ENCODE measurements around the gene WDFY3.
"Not testable (repeated sequence)": the region's sequence is repeated elsewhere in the genome, so short reads cannot be mapped to it uniquely, and the experiment has no call there.

WDFY3 gene

DNA sequence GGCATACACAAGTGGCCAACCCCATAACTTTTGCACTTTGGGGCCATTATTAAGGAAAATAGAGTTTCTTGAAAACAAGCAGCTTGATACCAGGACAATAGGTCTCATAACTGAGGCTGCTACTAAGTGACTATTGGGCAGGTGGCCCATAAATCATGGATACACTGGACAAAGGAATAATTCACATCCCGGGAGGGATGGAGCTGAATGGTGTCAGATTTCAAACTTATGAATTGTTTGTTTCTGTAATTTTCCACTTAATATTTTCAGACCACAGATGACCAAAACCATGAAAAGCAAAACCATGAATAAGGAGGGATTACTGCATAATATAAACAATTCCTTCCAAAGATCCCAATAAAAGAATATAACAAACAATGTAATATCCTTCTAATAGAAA is 114.4 kb downstream of the WDFY3 start:
- DNase-seq (ENCODE audit: low read depth in 2 of 2), result no peak

DNA sequence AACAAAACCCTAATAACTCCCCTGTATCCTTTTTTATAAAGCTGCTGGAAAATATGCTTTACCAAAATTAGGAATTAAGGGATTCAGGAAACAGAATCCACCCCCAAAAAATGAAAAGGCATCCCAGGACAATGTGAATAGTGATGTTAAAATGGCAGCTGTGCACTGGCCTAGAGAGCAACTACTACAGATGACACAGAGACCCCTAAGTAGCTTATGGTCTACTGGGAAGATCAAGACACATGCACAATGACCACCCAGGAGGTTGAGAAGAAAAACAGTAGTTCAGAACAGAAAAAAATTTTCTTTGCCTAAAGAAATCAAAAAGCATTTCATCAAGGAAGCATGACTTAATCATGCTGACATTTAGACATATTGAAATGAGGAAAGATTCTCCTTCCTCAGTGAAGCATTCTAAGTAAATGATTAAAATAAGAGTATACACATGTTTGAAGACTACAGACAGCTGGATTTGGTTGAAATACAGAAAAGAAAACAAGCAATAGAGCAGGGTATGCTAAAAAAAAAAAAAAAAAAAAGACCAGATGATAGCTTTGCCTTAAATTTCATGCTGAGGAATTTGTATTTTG is 117.3 kb downstream of the WDFY3 start:
- no peak for DNase-seq (ENCODE audit: low read depth in 2 of 2)

DNA sequence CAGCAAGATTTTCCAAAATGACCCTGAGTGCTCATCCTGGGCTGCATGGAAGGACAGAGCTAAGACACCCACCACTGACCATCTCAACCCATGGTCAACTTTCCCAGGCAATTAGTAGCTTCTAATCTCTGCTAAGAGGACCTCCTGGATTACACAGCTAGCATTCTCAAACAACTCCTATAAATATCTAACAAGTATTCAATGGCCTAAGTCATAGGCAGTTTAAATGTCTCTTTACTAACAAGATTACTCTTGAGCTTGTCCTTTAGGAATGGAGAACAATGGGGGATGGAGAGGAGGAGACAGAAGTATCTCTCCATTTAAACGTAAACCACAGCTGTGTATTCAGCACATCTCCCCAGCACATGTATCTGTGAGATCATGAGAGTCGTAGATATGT is 118.1 kb downstream of the WDFY3 start:
- DNase-seq (ENCODE audit: low read depth in 2 of 2), result no peak

DNA sequence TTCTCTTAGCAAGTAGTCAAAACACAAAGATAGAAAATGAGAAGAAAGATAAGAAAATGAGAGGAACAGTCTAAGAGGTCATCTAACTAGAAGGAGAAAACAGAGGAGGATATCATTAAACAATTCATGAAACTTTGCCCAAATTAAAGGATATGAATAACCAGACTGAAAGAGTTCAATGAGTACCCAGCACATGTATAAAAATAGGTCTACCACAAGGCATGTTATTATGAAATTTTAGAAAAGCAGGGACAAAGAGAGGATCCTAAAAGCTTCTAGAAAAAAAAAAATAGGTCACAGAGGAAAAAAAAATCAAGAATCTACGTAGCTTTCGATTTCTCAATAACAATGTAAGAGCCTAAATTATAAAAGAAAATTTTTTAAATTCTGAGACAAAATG is 118.5 kb downstream of the WDFY3 start:
- DNase-seq (ENCODE audit: low read depth in 2 of 2), result no peak

DNA sequence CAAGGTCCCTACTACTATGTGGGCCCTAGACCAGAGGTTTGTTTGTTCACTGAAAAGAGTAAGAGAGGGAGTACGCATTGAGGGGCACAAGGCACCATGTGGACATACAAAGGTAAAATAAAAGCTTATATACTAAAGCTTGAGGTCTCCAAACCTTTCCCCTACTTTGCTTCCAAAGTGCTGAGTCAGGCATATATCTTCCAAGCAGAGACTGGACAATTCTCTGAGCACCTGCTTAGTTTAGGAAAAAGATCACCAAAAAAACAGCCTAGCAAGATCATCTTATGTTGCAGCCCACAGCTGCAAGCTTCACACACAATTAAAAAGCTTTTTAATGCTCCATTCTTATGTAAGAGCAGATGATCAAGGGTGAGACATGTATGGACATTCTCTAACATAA is 119.5 kb downstream of the WDFY3 start:
- no peak for DNase-seq (ENCODE audit: low read depth in 2 of 2)

DNA sequence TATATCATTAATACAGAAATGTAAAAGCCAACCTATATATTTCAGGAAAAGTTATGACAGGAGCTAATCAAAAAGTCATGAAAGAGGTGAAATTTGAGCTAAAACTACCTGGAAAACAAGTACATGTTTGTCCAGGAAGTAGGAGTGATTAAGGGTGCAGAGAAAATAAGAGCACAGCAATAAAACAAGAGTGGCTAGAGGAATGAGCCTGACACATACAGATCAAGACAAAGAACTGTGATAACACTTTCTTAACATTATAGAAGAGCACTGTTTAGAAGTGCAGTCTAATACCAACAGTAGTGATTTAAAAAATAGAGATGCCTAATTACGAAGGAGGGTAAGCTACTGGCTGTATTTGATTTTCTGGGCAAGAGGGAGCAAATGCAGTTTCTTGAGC is 125.1 kb downstream of the WDFY3 start:
- DNase-seq (ENCODE audit: low read depth in 2 of 2), result no peak

DNA sequence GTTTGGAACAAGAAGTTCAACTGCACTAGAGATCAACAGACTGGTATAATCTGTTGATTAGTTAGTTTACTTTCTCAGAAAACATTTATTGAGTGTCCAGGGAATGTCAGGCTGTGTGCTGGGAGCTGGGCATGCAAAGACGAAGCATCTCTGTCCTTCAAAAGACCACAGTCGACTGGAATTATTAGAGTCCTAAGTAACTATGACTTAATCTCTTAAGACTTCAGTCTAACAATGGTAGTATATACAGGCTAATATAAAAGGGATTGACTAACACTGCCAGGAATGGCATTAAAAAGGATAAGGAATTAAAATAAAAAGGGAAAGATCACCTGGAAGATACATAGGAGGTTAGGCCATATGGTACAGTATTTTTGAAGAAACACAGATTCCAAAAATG is 128.7 kb downstream of the WDFY3 start:
- no peak for DNase-seq (ENCODE audit: low read depth in 2 of 2)

DNA sequence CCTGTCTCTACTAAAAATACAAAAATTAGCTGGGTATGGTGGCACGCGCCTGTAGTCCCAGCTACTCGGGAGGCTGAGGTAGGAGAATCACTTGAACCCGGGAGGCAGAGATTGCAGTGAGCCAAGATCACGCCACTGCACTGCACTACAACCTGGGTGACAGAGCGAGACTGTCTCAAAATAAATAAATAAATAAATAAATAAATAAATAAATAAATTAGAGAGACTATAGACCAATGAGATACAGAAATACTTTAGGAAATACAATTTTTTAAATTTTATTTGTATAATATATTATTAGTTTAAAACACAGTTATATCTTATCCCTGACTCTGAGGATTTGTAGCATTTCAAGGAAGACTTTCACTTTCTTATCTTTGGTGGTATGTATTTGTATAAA is 136.9 kb downstream of the WDFY3 start:
- not testable (repeated sequence) for DNase-seq (ENCODE audit: low read depth in 2 of 2)

DNA sequence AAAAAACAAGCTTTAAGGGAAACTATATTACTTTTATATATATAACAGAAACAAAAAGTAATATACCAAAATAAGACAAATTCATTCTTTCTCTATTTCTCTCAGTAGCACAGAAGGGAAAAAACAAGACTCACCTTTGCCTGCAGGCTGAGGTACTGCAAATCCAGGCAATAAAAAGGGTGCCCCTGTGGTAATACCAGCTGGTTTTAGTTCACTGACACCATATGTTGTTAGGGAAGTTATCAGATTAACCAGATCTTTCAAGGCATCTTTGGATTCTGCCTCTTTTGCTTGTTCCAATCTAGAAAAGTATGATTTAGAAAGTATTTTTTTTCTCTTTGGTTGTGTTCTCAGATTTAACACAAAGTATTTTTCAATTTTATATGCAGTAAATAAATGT is 139.8 kb downstream of the WDFY3 start:
- DNase-seq (ENCODE audit: low read depth in 2 of 2), result no peak

DNA sequence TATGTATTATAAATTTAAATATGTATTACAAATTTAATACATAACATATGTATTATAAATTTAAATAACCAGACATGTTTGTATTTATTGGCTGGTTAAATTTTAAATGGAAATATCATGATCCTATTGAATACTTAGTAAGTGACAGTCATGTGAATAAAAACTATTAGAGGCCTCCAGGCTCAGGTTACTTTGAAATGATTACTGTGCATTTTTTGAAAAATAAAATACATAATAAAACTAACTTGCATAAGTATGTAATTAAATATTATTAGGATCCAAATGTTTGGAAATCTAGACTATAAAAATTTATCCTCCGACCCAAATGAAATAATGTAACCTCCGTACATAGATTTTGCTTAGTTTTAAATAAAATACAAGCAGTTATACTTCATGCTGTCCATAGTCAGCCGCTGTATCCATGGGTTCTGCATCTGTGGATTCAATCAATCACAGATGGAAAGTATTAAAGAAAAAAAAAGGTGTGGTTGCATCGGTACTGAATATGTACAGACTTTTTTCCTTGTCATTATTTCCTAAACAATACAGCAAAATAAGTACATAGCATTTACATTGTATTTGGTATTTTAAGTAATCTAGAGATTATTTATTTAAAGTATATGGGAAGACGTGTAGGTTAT is 140.7 kb downstream of the WDFY3 start:
- no peak for DNase-seq (ENCODE audit: low read depth in 2 of 2)

DNA sequence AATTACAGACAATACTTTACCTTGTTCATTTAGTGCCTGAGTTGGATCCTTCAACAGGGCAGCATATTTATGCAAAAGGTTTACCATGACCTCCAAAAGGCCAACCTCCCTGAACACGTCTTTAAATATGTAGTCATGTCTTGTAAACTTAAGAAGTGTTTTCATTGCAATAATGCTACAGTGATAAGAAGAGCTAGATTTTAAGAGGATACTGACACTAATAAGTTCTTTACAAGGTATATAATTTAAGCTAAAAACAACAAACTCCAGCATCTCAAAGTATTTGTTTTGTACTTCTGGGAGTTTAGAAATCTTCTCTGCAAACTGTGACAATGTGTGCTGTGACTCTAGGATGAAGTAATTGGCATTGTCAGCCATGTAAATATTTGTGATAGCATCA is 145.4 kb downstream of the WDFY3 start:
- no peak for DNase-seq (ENCODE audit: low read depth in 2 of 2)

DNA sequence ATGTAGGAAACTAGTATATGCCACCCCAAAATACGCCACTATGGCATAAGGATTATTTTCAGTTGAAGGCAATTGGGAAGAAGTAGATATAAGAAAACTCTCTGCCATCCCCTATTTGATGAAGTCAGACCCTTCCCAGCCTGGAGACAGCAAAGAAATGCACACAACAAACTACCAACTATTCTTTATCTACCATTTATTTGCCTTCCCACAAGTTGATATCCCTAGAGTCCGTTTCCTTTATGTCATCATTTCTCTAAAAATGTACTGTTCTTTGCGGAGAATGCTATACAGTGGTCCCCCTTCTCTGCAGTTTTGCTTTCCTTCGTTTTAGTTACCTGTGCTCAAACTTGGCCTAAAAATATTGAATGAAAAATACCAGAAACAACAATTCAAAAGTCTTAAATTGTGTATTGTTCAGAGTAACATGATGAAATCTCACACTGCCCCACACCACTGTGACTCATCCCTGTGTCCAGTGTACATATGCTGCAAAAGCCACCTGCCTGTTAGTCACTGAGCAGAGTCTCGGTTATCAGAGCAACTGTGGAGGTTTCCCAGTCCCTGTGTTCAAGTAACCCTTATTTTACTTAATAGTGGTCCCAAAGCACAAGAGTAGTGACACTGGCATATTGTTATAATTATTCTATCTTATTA is 152.3 kb downstream of the WDFY3 start:
- DNase-seq (ENCODE audit: low read depth in 2 of 2), result no peak

DNA sequence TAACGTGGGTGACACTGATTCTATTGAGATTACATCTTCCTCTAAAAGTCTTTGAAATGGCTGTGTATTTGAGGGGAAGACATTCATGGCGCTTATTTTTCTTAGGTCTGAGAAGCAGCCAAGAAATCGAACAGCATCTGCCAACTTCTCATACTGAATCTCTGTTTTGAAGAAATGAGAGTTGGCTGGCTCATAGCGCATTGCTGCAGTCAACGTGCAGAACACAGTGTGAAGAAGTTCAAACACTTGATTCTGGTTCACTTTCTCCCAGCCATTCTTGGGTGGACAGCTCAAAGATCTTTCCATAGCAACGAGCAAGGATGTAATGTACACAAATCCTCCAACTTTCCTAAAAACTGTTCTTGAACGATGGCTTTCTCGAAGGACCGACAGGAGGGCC is 156.5 kb downstream of the WDFY3 start:
- no peak for DNase-seq (ENCODE audit: low read depth in 2 of 2)

DNA sequence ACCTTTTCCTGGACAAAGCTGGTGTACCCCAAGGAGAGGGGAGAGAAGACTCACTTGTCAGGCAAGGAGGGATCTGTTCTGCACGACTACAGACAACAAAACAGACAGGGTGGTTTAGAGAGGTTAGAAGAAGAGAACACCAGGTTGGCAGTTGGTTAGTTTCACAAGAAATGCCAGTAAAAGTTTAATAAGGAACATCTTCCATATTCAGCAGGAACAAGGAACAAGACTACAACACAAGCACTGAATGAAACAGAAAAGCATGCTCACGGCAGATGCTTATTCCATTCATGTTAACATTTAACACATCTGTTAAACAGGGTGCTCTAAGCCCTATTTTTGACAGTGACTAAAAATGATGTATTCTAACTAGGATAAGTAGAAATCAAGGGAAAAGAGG is 158.2 kb downstream of the WDFY3 start:
- DNase-seq (ENCODE audit: low read depth in 2 of 2), result no peak

DNA sequence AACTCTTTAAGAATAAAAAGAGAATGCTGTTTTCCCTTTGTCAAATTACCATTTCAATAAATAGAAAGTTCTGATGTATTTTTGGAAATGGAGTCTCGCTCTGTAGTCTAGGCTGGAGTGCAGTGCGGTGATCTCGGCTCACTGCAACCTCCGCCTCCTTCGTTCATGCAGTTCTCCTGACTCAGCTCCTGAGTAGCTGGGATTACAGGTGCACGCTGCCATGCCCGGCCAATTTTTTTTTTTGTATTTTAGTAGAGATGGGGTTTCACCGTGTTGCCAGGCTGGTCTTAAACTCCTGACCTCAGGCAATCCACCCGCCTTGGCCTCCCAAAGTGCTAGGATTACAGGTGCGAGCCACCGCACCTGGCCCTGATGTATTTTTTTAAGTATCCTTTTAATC is 159.9 kb downstream of the WDFY3 start:
- not testable (repeated sequence) for DNase-seq (ENCODE audit: low read depth in 2 of 2)

DNA sequence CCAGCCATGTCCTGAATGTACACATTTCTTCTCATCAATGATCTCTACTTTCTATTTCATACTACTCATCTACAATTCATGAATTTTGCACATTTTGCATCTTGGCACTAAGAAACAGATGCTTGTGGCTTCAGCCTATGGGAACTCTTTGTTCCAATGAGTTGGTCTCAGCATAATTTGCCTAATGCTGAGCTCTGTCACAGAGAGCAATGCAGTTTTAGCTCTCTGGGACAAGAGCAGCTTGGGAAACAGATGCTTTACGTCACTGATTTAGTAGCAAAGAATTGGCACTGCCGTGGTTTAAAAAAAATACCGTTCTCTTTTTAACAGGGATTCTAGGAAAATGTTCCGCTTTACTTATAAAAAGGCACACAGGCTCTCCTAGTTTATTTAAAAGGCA is 162.4 kb downstream of the WDFY3 start:
- no peak for DNase-seq (ENCODE audit: low read depth in 2 of 2)

DNA sequence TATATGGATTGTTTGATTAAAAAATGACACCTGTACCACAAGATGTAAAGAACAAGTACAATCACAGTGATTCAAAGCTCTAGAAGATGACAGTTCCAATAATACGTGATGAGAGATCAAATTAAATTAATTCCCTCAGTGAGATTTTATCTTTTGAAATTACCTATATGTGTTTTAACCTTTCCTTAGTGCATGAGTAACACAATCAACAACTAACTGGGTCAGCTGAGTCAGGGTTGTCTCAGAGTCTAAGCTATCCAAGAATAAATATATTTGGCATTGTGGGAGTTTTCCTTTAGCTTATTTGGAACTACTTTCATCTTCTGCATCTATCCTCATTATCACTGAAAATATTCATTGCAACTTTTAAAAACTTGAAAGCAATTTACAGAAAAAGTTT is 162.8 kb downstream of the WDFY3 start:
- DNase-seq (ENCODE audit: low read depth in 2 of 2), result no peak

DNA sequence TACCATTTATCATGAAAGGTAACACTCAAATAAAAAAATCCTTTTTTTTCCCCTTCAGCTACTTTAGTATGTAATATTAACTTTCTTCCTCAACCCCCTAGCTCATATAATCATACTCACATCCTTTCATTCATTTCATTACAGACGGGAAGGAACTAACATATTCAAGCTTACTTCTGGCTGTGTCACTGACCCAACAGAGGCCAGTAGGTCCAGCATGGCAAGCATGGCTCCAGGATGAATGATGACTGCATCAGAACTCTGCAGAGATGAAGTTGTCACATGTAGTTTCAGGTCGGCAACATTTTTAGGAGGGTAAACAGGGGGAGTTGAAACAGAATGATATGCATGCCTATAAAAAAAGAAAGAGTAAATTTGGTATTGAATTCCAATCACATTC is 163.4 kb downstream of the WDFY3 start:
- no peak for DNase-seq (ENCODE audit: low read depth in 2 of 2)

DNA sequence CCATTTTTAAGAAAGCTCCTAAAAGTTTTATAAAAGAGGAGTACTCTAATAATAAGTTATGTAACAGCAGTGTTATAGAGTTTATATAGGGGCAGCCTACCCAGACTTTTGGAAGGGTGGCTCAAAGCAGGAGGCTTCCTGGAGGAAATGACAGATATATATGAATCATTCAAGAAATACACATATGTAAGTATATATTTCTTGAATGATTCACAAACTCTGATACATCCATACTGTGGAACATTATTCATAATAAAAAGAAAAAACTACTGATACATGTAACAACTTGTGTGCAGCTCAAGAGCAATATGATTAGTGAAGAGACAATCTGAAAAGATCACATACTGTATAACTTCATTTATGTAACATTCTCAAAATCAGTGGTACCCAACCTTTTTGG is 166.2 kb downstream of the WDFY3 start:
- DNase-seq (ENCODE audit: low read depth in 2 of 2), result no peak

DNA sequence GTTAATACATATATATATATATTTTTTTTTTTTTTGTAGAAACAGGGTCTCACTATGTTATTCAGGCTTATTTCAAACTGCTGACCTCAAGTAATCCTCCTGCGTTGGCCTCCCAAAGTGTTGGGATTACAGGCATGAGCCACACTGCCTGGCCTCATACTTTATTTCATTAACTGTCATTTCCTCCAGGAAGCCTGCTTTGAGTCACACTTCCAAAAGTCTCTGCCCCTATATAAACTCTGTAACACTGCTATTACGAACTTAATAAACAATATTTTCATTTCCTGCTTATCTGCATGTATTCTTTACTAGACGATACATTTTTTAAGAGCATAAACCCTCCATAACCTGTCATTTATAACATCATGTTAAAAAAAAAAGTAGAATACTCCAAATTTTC is 167.2 kb downstream of the WDFY3 start:
- DNase-seq (ENCODE audit: low read depth in 2 of 2), result no peak

DNA sequence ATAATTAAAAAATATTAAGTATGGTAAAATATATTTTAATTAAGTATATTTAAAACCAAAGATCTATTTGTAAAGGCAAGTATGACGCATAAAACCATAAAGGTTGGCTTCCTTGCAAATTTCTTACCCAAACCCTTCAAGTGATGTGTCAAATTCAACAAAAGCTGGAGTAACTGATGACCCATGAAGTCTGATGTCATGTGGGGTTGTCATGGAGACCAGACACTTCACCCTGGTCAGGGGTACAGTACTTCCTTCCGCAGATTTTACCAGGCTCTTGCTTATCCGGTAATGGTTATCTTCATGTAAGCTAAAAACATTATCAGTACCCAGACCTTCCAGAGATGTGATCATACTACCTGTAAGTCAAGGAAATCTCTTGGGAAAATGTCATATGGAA is 170.1 kb downstream of the WDFY3 start:
- no peak for DNase-seq (ENCODE audit: low read depth in 2 of 2)

DNA sequence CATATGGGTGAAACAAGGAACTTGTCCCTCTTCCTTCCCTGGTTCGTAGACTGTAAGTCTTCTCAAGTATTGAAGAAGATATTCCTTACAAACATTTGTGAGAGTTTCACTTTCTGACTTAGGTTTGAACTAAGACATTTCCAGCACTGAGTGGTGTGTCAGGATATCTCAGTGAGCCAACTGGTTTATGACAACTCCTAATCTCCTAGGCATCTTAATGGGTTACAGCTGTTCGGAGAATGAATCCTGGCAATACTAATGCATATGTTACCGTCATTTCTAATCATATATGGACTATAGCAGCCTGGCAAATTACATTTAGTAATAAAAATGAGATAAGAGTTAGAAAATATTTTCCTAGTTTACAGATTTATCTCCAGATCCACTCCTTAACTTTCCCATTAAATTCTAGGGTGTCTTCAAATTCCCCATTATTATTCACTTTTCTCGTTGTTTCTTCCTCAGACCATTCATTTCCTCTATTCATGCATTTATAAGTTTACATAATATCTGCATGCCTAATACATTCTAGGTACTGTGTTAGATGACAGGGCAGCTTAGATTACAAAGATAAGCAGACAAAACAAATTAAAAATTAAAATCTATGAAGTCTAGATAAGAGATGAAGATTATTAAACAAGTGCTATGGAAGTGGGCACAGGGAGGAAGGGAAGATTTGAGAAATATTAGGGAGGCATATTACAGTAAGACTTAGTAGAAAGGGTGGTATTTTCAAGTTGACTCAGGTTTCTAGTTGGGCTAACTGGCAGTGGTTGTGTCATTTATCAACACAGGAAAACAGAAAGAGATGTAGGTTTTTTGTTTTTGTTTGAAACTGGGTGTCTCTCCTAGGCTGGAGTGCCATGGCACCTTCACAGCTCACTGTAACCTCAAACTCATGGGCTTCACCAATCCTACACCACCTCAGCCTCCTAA is 173.9 kb downstream of the WDFY3 start:
- no peak for DNase-seq (ENCODE audit: low read depth in 2 of 2)
